ENCODE results near the gene TRPM5.

The TRPM5 gene

GRCh38 chr11:2462543-2462985 lies 18.2 kb upstream of the TRPM5 start:
- DNase-seq (ENCODE audit: low read depth, low spot score) = no peak
- CTCF ChIA-PET = no interaction called here
- TF ChIP-seq CTCF (IDR thresholded peaks at IDR 0.05; ENCODE audit: insufficient read depth, low read length, missing control alignments) = no peak

GRCh38 chr11:2461956-2462542 lies 17.7 kb upstream of the TRPM5 start:
- CTCF ChIA-PET = interaction anchor here (1.1 kb wide), 1 partner anchor 41 kb away, joined by 3 read pairs; no protein-coding TSS in a partner anchor
- POLR2A ChIA-PET = no interaction called here
- TF ChIP-seq CTCF (IDR thresholded peaks at IDR 0.05; ENCODE audit: insufficient read depth, low read length, missing control alignments) = no peak
- no peak overlapping the region for H3K4me3 ChIP-seq (ENCODE audit: low read depth, low read length)
- DNase-seq (ENCODE audit: low read depth, low spot score) = no peak

More at GRCh38 chr11:2462543-2462985, 18.2 kb upstream of the TRPM5 start:
- POLR2A ChIA-PET = no interaction called here
- no peak overlapping the region for H3K4me3 ChIP-seq (ENCODE audit: low read depth, low read length)

- CTCF ChIA-PET = interaction anchor here (1.1 kb wide), 1 partner anchor 41 kb away, joined by 3 read pairs; no protein-coding TSS in a partner anchor
- TF ChIP-seq CTCF (IDR thresholded peaks at IDR 0.05; ENCODE audit: insufficient read depth, low read length, missing control alignments) = no peak
- POLR2A ChIA-PET = no interaction called here
- no peak for DNase-seq (ENCODE audit: low read depth, low spot score)
- H3K4me3 ChIP-seq (ENCODE audit: low read depth, low read length) = no peak overlapping the region
These were observed 17.1 kb upstream of the TRPM5 start for GRCh38 chr11:2461253-2461955.

- ChIA-PET CTCF (interaction anchor here (1.1 kb wide), 1 partner anchor 40 kb away, joined by 3 read pairs; no protein-coding TSS in a partner anchor), POLR2A (no interaction called here)
- no peak overlapping the region for H3K4me3 ChIP-seq (ENCODE audit: low read depth, low read length)
- DNase-seq (ENCODE audit: low read depth, low spot score) = no peak
- TF ChIP-seq CTCF (IDR thresholded peaks at IDR 0.05; ENCODE audit: insufficient read depth, low read length, missing control alignments) = no peak
These were observed 16.4 kb upstream of the TRPM5 start for GRCh38 chr11:2460540-2461252.

- no peak for DNase-seq (ENCODE audit: low read depth, low spot score)
- no peak overlapping the region for H3K4me3 ChIP-seq (ENCODE audit: low read depth, low read length)
- POLR2A ChIA-PET = no interaction called here
- no peak for TF ChIP-seq CTCF (IDR thresholded peaks at IDR 0.05; ENCODE audit: insufficient read depth, low read length, missing control alignments)
- CTCF ChIA-PET = interaction anchor here (1.2 kb wide), 1 partner anchor 73 kb away, joined by 3 read pairs; no protein-coding TSS in a partner anchor
These were observed 15.7 kb upstream of the TRPM5 start for GRCh38 chr11:2459796-2460531.

All from AG04449 (cell line).